ENCODE data around the gene KLK3. TPM values are rescaled to one million over a fixed set of nuclear protein-coding genes. Genes with fewer than 3 reads are reported as not detected.

Gene KLK3
- total and polyA plus RNA-seq, 2 of the 8 experiments (the other 6 are each of a cell fraction or from before 2014, with no cell fraction given): 0.08 TPM; not detected in 1

DNA sequence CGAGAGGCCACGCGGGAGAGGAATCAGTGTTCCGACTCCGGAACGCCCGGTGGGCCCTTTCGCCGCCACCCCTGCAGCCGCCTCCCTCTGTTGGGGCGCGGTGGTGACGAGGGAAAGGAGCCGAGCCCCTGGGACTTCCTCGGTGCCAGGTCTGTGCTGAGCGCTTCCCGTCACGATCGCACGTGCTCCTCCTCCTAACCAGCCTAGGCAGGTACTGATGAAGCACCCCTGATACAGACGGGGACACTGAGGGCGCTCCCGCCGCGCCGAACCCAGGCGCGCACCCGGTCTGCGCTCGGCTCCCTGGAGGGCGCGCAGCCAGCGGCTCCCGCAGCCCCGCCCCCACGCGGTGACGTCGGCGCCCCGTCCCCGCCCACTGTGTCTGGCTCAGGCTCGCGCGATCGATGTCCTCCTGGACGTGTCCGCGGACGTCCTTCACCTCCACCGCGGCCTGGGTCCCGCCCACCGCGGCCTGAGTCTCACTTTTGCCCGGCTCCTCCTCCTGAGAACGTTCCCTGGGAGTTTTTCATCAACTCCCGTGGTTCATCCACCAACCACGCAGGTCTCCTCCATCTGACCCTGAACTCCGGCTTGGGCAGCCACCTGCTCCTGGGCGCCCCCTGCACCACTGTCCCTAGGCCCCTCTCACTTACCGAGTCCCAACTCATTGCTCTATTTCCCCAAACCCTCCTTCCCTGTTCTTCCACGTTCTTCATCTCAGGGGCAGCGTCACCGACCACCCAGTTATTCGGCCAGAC is 18.8 kb upstream of the KLK3 start:
- FAIRE-seq (no peak), DNase-seq (ENCODE audit: low read depth in 1 of 2, low spot score in 2 of 2) (peak in 1 of 2 experiments; percentile 95)
- no peaks in the 10 kb centered on the region for H4K20me1 ChIP-seq (replicated peaks in 1 of 2; ENCODE audit: control insufficient read depth in 1 of 2, insufficient read depth in 2 of 2, low read length in 2 of 2)
- no peak overlapping the region for H3K27ac ChIP-seq (ENCODE audit: low read depth, low read length)
- no peak overlapping the region for H2BK120ac ChIP-seq (replicated peaks; ENCODE audit: low read depth, low read length)
- peak overlapping the region; percentile 59 to 76 (median 64) for H3K4me3 ChIP-seq (ENCODE audit: extremely low read depth in 1 of 4, insufficient read depth in 2 of 4, low read depth in 3 of 4, low read length in 4 of 4)
- H2BK15ac ChIP-seq (ENCODE audit: low read length): peak overlapping the region; percentile 40; the same call in 1 of the 2 replicates
- CTCF ChIA-PET (ENCODE audit: partially characterized antibody): interaction anchor here (0.5 to 1.4 kb wide), 4 partner anchors 35 to 167 kb away, joined by 3 to 6 read pairs (median 3); no protein-coding TSS in a partner anchor
- H3K14ac ChIP-seq (ENCODE audit: insufficient read length): no peak overlapping the region
- peak overlapping the region; percentile 92; the same call in 1 of the 2 replicates for H2BK12ac ChIP-seq (ENCODE audit: low read depth, low read length)
- H2BK20ac ChIP-seq (ENCODE audit: low read length): 0 out of 2 replicates have a peak overlapping the region, but pooled peaks have one; percentile 80
- H2AK5ac ChIP-seq (ENCODE audit: low read depth, low read length): 0 out of 2 replicates have a peak overlapping the region, but pooled peaks have one; percentile 24
- peak overlapping the region; percentile 95 for H2AFZ ChIP-seq (ENCODE audit: low read length)
- H3K18ac ChIP-seq (ENCODE audit: extremely low read depth, low read length): peak overlapping the region; percentile 97
- no peak overlapping the region for H3K23ac ChIP-seq (ENCODE audit: insufficient read length)
- H4K5ac ChIP-seq (ENCODE audit: insufficient read length, low read depth, low read length): no peak overlapping the region
- 4% methylated on average over 38 of the region's 67 CpGs; no CpG with 5 or more reads in 1 of the 2 experiments for WGBS, 2 experiments (ENCODE audit: extremely low coverage in 1 of 2, insufficient coverage in 1 of 2, insufficient read length in 1 of 2, insufficient replicate concordance in 2 of 2, low coverage in 1 of 2, low lambda C conversion rate in 2 of 2, missing lambda C conversion rate in 1 of 2)
- POLR2A ChIA-PET (ENCODE audit: partially characterized antibody): interaction anchor here (0.7 to 5.4 kb wide), 4 partner anchors 31 to 42 kb away, joined by 3 to 24 read pairs (median 8); no protein-coding TSS in a partner anchor
- no peaks in the 10 kb centered on the region for H3K79me1 ChIP-seq (ENCODE audit: low read depth, low read length)
- no peaks in the 10 kb centered on the region for H3K79me2 ChIP-seq (ENCODE audit: control insufficient read depth in 1 of 2, insufficient read depth in 2 of 2, low read length in 2 of 2)
- H3K36me3 ChIP-seq (ENCODE audit: control insufficient read depth in 2 of 4, insufficient read depth in 4 of 4, low read length in 3 of 4): no peaks in the 10 kb centered on the region
- H2BK5ac ChIP-seq (ENCODE audit: low read depth, low read length): peak overlapping the region; percentile 82; the same call in 1 of the 2 replicates
- H3K4ac ChIP-seq (replicated peaks; ENCODE audit: insufficient read length, low read depth, low read length): no peak overlapping the region
- H3K9me3 ChIP-seq (ENCODE audit: insufficient read depth in 2 of 2, low read depth in 1 of 2, low read length in 1 of 2): no peaks in the 10 kb centered on the region
- peaks cover 8% of the 10 kb centered on the region; the same call in 1 of the 2 replicates for H3K23me2 ChIP-seq (ENCODE audit: low read depth, low read length)
- peaks cover 0 to 22% (median 7%) of the 10 kb centered on the region in 4 experiments; a peak in 6 of 7 replicates for H3K27me3 ChIP-seq (replicated peaks in 1 of 4; ENCODE audit: control insufficient read depth in 3 of 4, extremely low read depth in 1 of 4, insufficient read depth in 3 of 4, low read length in 3 of 4)
- H3K56ac ChIP-seq (replicated peaks; ENCODE audit: insufficient read length, low read depth, low read length): peak overlapping the region; percentile 20
- peak overlapping the region; percentile 80 for H3K4me2 ChIP-seq (ENCODE audit: insufficient read depth in 1 of 2, low read depth in 2 of 2, low read length in 2 of 2)
- peak overlapping the region; percentile 92 for H4K8ac ChIP-seq (ENCODE audit: extremely low read depth, insufficient read depth, low read length)
- peak overlapping the region; percentile 78 for H4K91ac ChIP-seq (replicated peaks; ENCODE audit: insufficient read length, low read length)
- H3K9ac ChIP-seq (replicated peaks in 1 of 4; ENCODE audit: extremely low read depth in 1 of 4, low read depth in 3 of 4, low read length in 3 of 4): peak overlapping the region; percentile 40 to 53 (median 42); a peak in 5 of 7 replicates
- peaks cover 0 to 7% (median 2%) of the 10 kb centered on the region in 4 experiments; a peak in 3 of 7 replicates for H3K4me1 ChIP-seq (replicated peaks in 1 of 4; ENCODE audit: control insufficient read depth in 3 of 4, insufficient read depth in 4 of 4, low read length in 3 of 4)
- TF ChIP-seq CTBP2 (IDR thresholded peaks at IDR 0.05; ENCODE audit: borderline replicate concordance, insufficient read depth, insufficient read length, low read length) (no peak), BACH1 (IDR thresholded peaks at IDR 0.05; ENCODE audit: low read length) (0 out of 2 replicates have a peak, but pooled peaks have one; percentile 32), ASH2L (IDR thresholded peaks at IDR 0.05; ENCODE audit: low read length) (peak; percentile 76), RAD21 (IDR thresholded peaks at IDR 0.05 in 1 of 2, conservative IDR thresholded peaks at IDR 0.05 in 1 of 2; ENCODE audit: low read depth in 2 of 2, low read length in 2 of 2) (no peak), CBX8 (IDR thresholded peaks at IDR 0.05; ENCODE audit: borderline replicate concordance, low read depth, low read length) (no peak), KDM5A (IDR thresholded peaks at IDR 0.05; ENCODE audit: low read length) (no peak), PHF8 (conservative IDR thresholded peaks at IDR 0.05; ENCODE audit: low read depth, low read length) (peak; percentile 63), BCL11A (IDR thresholded peaks at IDR 0.05; ENCODE audit: low read depth in 2 of 2, low read length in 2 of 2) (no peak)
- TF ChIP-seq, protein P1, sequence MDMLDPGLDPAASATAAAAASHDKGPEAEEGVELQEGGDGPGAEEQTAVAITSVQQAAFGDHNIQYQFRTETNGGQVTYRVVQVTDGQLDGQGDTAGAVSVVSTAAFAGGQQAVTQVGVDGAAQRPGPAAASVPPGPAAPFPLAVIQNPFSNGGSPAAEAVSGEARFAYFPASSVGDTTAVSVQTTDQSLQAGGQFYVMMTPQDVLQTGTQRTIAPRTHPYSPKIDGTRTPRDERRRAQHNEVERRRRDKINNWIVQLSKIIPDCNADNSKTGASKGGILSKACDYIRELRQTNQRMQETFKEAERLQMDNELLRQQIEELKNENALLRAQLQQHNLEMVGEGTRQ (IDR thresholded peaks at IDR 0.05; ENCODE audit: low read length): no peak

Data from H1 (cell line).